VCaP (cell line): ENCODE results near the gene URB1.

Source experiments
- H3K27ac ChIP-seq: fragments of 450-650 bp; 2 replicates; pipeline ENCODE4 v1.5.1; 2017
- CTCF ChIP-seq: fragments of 450-650 bp; conservative IDR thresholded peaks from 2 replicates; pipeline ENCODE4 v1.5.1; 2017; ENCODE audit warnings: mild to moderate bottlenecking, moderate library complexity

Gene URB1

GRCh38 chr21:32414579-32415358 lies 22.0 kb upstream of the URB1 start:
- H3K27ac ChIP-seq = peak overlapping the region; percentile 94
- peak; percentile 65 for TF ChIP-seq CTCF

DNA sequence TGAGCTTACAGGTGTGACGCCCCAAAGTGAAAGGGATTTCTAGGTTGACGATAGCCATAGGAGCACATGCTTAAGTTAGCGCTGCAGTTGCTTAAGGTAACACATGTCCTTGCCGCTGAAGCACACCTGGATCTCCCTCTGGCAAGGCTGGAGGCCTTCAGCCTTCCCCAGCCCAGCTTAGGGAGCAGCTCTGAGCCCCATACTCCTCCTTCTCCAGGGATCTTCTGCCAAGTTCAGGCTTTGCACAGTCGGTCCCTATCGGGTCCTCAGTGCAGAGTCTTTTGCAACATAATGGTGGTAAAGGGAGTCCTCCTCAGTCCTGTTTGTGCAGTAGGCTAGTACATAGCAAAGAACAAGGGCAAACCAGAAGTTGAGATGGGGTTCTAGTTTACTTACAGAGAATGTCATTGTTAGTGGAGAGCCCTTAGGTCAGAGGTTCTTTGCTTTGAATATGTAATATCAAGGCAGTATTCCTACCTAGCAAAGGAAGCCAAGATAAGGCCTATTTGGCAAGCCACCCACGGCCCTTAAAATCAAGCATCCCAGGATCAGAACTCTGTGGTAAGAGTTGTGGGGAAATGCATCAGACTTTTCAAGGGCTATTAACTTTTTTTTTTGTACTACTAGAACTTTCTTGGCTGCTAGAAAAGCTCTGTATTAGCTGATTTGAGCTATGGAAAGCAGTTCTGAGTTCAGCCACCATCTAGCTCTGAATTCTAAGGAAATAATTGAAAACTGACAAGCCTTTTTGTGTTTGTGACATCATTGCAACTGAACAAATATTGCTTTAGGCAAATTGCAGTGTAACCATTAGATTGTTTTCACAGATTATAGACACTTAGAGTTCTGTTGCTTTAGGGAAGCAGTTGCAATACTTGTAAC lies 21.1 kb upstream of the URB1 start:
- TF ChIP-seq CTCF = no peak

DNA sequence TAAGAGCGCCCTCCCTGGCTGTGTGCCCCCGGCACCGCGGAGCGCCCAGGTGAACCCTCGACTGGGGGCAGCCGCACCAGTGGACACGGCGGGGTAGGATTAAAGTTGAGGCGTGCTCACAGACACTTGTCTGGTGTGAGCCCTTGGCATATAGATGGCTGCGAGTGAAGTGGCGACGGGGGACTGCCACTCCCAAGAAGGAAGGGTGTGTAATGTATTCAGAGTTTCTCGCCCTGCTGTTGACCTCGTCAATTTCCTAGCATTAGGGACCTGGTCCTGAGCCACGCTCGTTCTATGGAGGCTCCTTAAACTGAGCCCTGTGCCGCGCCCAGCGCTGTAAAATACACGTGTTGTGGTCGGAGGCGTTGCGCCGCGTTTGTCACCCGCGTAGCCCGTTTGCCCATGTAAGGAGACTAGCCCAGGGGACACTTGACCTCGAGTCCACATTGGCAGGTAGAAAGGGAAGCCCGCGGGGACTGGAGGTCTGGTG lies 20.2 kb upstream of the URB1 start:
- TF ChIP-seq CTCF = peak; percentile 7
- H3K27ac ChIP-seq = peak overlapping the region; percentile 94

More for the DNA sequence above, 21.1 kb upstream of the URB1 start:
- H3K27ac ChIP-seq = peak overlapping the region; percentile 94

DNA sequence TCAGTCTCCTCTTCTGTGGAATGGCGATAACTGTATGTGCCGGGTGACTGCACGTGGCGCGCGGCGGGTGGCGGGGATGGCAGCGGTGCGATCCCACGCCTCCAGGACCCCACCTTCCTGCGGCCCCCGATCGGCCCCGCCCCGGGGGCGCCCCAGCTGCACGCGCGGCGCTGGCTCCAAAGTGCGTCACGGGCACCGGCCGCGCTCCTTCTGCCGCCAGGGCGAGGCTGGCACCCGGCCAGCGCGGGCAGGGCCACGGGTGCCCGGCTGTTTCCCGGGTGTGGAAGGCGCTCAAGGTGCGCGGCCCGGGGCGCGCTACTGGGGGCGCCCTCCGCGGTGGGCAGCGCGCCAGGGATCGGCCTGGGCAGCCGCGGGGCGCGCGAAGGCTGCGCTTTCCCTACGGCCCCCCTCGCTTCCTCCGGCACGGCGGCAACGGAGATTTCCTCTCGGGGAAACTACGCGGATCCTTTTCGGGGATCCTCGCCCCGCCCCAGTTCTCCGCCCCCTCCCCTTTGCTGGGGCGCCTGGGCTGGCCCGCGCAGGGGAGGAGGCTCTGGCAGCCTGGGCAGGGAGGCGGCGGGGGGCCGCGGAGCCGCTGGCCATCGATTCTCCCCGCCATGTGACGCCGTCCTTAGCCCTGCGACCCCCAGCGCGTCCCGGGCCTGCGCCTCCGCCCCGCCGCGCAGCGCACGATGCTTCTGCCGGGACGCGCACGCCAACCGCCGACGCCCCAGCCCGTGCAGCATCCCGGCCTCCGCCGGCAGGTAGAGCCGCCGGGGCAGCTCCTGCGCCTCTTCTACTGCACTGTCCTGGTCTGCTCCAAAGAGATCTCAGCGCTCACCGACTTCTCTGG lies 19.6 kb upstream of the URB1 start, which contains the start of gene EVA1C:
EVA1C (plus strand) TSS at position 545 of the 853 bp plus-strand sequence; CDS start at position 693, 148 bp downstream.
- peak; percentile 54; the same call in 1 of the 2 replicates for TF ChIP-seq CTCF
- peak within 1 kb of the TSS; percentile 94 for H3K27ac ChIP-seq

GRCh38 chr21:32411350-32412161 lies 18.7 kb upstream of the URB1 start:
- no peak for TF ChIP-seq CTCF
- peak overlapping the region; percentile 94 for H3K27ac ChIP-seq

- TF ChIP-seq CTCF = no peak
- peak overlapping the region; percentile 94 for H3K27ac ChIP-seq
Measured at GRCh38 chr21:32410916-32411315, 18.1 kb upstream of the URB1 start.
